GM23338 (cell line): ENCODE data around the gene ZNF766. TPM values are rescaled to one million over a fixed set of nuclear protein-coding genes. Genes with fewer than 3 reads are reported as not detected.

ENCODE experiments used
- ATAC-seq: fragments of 200-7000 bp; cut with Tn5 transposase; 3 replicates; pipeline ENCODE4 v1.9.1; 2020
- DNase-seq: peaks from one replicate; pipeline ENCODE4 v3.0.0-alpha.2; 2015; ENCODE audit warnings: low spot score
- H2AFZ ChIP-seq: fragments of 200-600 bp; sonication (generic); 2 replicates; pipeline ENCODE4 v1.8.0; 2016; ENCODE audit warnings: antibody characterized with exemption, mild to moderate bottlenecking, moderate library complexity
- H3F3A ChIP-seq: fragments of 200-600 bp; sonication (generic); replicated peaks from 2 replicates; pipeline ENCODE4 v1.8.0; 2017; ENCODE audit warnings: antibody characterized with exemption, mixed run types, low read depth
- H3K27ac ChIP-seq: fragments of 200-600 bp; sonication (generic); 2 replicates; pipeline ENCODE4 v1.6.1; 2016; ENCODE audit warnings: low read depth
- H3K27me3 ChIP-seq: fragments of 200-600 bp; sonication (generic); 2 replicates; pipeline ENCODE4 v1.8.0; 2016; ENCODE audit warnings: mild to moderate bottlenecking, mixed run types, moderate library complexity; ENCODE audit not compliant: insufficient read depth
- H3K36me3 ChIP-seq: fragments of 200-600 bp; sonication (generic); 2 replicates; pipeline ENCODE4 v1.8.0; 2016; ENCODE audit warnings: mild to moderate bottlenecking; ENCODE audit not compliant: insufficient read depth
- H3K4me1 ChIP-seq: fragments of 200-600 bp; sonication (generic); 2 replicates; pipeline ENCODE4 v1.8.0; 2016; ENCODE audit warnings: mild to moderate bottlenecking, moderate library complexity; ENCODE audit not compliant: insufficient read depth
- H3K4me2 ChIP-seq: fragments of 200-600 bp; sonication (generic); 2 replicates; pipeline ENCODE4 v1.7.1; 2017; ENCODE audit warnings: mixed run types
- H3K4me3 ChIP-seq: fragments of 200-600 bp; sonication (generic); 2 replicates; pipeline ENCODE4 v1.6.1; 2016; ENCODE audit warnings: mixed run types
- H3K79me2 ChIP-seq: fragments of 200-600 bp; sonication (generic); replicated peaks from 2 replicates; pipeline ENCODE4 v1.8.0; 2017; ENCODE audit warnings: mild to moderate bottlenecking; ENCODE audit not compliant: insufficient read depth
- H3K9me2 ChIP-seq: fragments of 200-600 bp; sonication (generic); 2 replicates; pipeline ENCODE4 v1.8.0; 2017; ENCODE audit not compliant: insufficient read depth
- H4K20me1 ChIP-seq: fragments of 200-600 bp; sonication (generic); replicated peaks from 2 replicates; pipeline ENCODE4 v1.8.0; 2017; ENCODE audit warnings: mild to moderate bottlenecking; ENCODE audit not compliant: insufficient read depth
- H3K27ac Mint-ChIP-seq: 2 replicates; pipeline ENCODE4 v1.8.0; 2020; ENCODE audit warnings: inconsistent platforms, mild to moderate bottlenecking, moderate library complexity, mixed read lengths
- H3K27me3 Mint-ChIP-seq: 3 replicates; pipeline ENCODE4 v1.8.0; 2022; ENCODE audit warnings: low read depth, mild to moderate bottlenecking, moderate library complexity, mixed read lengths, inconsistent platforms; ENCODE audit not compliant: insufficient read depth, poor library complexity
- H3K36me3 Mint-ChIP-seq: 3 replicates; pipeline ENCODE4 v1.8.0; 2021; ENCODE audit warnings: low read depth, mild to moderate bottlenecking, inconsistent platforms, moderate library complexity, mixed read lengths
- H3K4me1 Mint-ChIP-seq: 3 replicates; pipeline ENCODE4 v1.8.0; 2020; ENCODE audit warnings: mild to moderate bottlenecking, inconsistent platforms, mixed read lengths
- H3K4me3 Mint-ChIP-seq: 3 replicates; pipeline ENCODE4 v1.8.0; 2021; ENCODE audit warnings: moderate library complexity, mild to moderate bottlenecking, inconsistent platforms, mixed read lengths
- H3K9me3 Mint-ChIP-seq: 3 replicates; pipeline ENCODE4 v1.8.0; 2020; ENCODE audit warnings: moderate library complexity, mild to moderate bottlenecking, inconsistent platforms, mixed read lengths
- CREB1 ChIP-seq: fragments of 250-450 bp; sonication (Bioruptor Pico); IDR thresholded peaks from 2 replicates; pipeline ENCODE4 v1.5.0; 2020; ENCODE audit warnings: low read depth, mild to moderate bottlenecking, moderate library complexity
- EZH2 ChIP-seq: fragments of 200-600 bp; sonication (generic); IDR thresholded peaks from one replicate; pipeline ENCODE4 v1.8.0; 2017; ENCODE audit warnings: antibody characterized with exemption, mild to moderate bottlenecking, low read depth; ENCODE audit not compliant: unreplicated experiment
- EZH2phosphoT487 ChIP-seq: fragments of 200-600 bp; sonication (generic); IDR thresholded peaks from one replicate; pipeline ENCODE4 v1.8.1; 2018; ENCODE audit warnings: antibody characterized with exemption; ENCODE audit not compliant: unreplicated experiment
- JUNB ChIP-seq: IDR thresholded peaks from one replicate; pipeline ENCODE4 v1.6.1; 2016; ENCODE audit warnings: antibody characterized with exemption; ENCODE audit not compliant: unreplicated experiment
- NANOG ChIP-seq: IDR thresholded peaks from 2 replicates; pipeline ENCODE4 v1.6.1; 2016; ENCODE audit warnings: antibody characterized with exemption, borderline replicate concordance
- POLR2AphosphoS5 ChIP-seq: IDR thresholded peaks from 2 replicates; pipeline ENCODE4 v1.6.1; 2016; ENCODE audit warnings: antibody characterized with exemption, low read depth
- STAT1 ChIP-seq: IDR thresholded peaks from one replicate; pipeline ENCODE4 v1.6.1; 2016; ENCODE audit warnings: antibody characterized with exemption; ENCODE audit not compliant: unreplicated experiment
- ZNF114 ChIP-seq: fragments of 250-450 bp; sonication (Bioruptor Pico); IDR thresholded peaks from 2 replicates; pipeline ENCODE4 v1.5.0; 2020; ENCODE audit warnings: mild to moderate bottlenecking, moderate library complexity
- ZNF331 ChIP-seq: fragments of 250-450 bp; sonication (Bioruptor Pico); IDR thresholded peaks from 2 replicates; pipeline ENCODE4 v1.5.0; 2020; ENCODE audit warnings: low read depth, mild to moderate bottlenecking, moderate library complexity
- polyA plus RNA-seq: library from polyadenylated mRNA; unstranded; fragments of >200 nt; fragmentation: Nextera tagmentation; extraction: Ambion mirVana; gene quantifications from 2 replicates; pipeline ENCODE4 v1.2.1, GENCODE V29; 2016
- total RNA-seq: library from RNA; depleted of rRNA; stranded (reverse); fragments of >200 nt; shearing (Covaris generic); gene quantifications from 2 replicates; pipeline ENCODE4 v1.2.3, GENCODE V29; 2014
- TF ChIP-seq, protein P1 (sequence below), 2 experiments: fragments of 200-600 bp in 1 of 2; sonication (generic) in 1 of 2; conservative IDR thresholded peaks; 2 replicates each; pipeline versions ENCODE4 v1.5.1 to v1.6.1; 2016 to 2017; ENCODE audit warnings: antibody characterized with exemption in 2 of 2, low read depth in 2 of 2, mild to moderate bottlenecking in 2 of 2, moderate library complexity in 1 of 2
- TF ChIP-seq, protein P2 (sequence below): IDR thresholded peaks from one replicate; pipeline ENCODE4 v1.6.1; 2018; ENCODE audit warnings: antibody characterized with exemption; ENCODE audit not compliant: unreplicated experiment
- TF ChIP-seq, protein P3 (sequence below): fragments of 250-450 bp; sonication (Bioruptor Pico); IDR thresholded peaks from 2 replicates; pipeline ENCODE4 v1.5.0; 2020; ENCODE audit warnings: mild to moderate bottlenecking, moderate library complexity
- TF ChIP-seq, protein P4 (sequence below): IDR thresholded peaks from 2 replicates; pipeline ENCODE4 v1.6.1; 2016; ENCODE audit warnings: antibody characterized with exemption

ZNF766 gene
- total and polyA plus RNA-seq, 2 experiments from 2014 or later: 22.1 to 29.3 TPM

DNA sequence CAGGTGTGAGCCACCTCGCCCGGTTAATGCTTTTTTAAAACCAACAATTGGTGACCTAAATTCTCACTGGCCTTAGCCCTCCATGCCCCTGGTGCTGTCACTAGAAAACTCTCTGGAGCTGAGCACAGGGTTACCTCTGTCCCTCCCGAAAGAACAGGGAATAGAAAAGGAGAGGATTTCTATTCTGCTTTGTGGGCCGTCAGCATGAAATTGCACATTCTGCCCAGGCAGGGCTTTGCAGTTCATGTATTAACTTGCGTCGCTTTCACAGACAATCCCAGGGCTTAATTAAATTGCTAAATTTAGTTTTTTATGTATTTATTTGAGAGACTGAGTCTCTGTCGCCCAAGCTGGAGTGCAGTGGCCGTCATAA is 27.0 kb downstream of the ZNF766 start:
- peaks cover 12% of the 10 kb centered on the region for H3K36me3 ChIP-seq
- H3K4me2 ChIP-seq: peak overlapping the region; percentile 90
- Mint-ChIP-seq H3K4me1 (peaks cover 6% of the 10 kb centered on the region), H3K36me3 (peaks cover 60% of the 10 kb centered on the region), H3K27ac (no peak overlapping the region), H3K27me3 (peaks cover 5% of the 10 kb centered on the region), H3K9me3 (peaks cover 5% of the 10 kb centered on the region; the same call in 1 of the 3 replicates), H3K4me3 (peak overlapping the region; percentile 76)
- peaks cover 21% of the 10 kb centered on the region for H4K20me1 ChIP-seq
- no peak; the same call in 2 of the 3 replicates for ATAC-seq
- H3K79me2 ChIP-seq: peaks cover 19% of the 10 kb centered on the region
- H2AFZ ChIP-seq: peak overlapping the region; percentile 47; the same call in 1 of the 2 replicates
- TF ChIP-seq CREB1: no peak
- TF ChIP-seq POLR2AphosphoS5: no peak
- no peak for TF ChIP-seq ZNF114 (CRISPR knock-in tag)
- TF ChIP-seq ZNF331 (CRISPR knock-in tag): no peak
- TF ChIP-seq STAT1: no peak
- TF ChIP-seq EZH2phosphoT487: no peak
- TF ChIP-seq, protein P1, sequence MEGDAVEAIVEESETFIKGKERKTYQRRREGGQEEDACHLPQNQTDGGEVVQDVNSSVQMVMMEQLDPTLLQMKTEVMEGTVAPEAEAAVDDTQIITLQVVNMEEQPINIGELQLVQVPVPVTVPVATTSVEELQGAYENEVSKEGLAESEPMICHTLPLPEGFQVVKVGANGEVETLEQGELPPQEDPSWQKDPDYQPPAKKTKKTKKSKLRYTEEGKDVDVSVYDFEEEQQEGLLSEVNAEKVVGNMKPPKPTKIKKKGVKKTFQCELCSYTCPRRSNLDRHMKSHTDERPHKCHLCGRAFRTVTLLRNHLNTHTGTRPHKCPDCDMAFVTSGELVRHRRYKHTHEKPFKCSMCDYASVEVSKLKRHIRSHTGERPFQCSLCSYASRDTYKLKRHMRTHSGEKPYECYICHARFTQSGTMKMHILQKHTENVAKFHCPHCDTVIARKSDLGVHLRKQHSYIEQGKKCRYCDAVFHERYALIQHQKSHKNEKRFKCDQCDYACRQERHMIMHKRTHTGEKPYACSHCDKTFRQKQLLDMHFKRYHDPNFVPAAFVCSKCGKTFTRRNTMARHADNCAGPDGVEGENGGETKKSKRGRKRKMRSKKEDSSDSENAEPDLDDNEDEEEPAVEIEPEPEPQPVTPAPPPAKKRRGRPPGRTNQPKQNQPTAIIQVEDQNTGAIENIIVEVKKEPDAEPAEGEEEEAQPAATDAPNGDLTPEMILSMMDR (conservative IDR thresholded peaks at IDR 0.05; ENCODE audit: low read depth in 2 of 2): no peak
- TF ChIP-seq, protein P2, sequence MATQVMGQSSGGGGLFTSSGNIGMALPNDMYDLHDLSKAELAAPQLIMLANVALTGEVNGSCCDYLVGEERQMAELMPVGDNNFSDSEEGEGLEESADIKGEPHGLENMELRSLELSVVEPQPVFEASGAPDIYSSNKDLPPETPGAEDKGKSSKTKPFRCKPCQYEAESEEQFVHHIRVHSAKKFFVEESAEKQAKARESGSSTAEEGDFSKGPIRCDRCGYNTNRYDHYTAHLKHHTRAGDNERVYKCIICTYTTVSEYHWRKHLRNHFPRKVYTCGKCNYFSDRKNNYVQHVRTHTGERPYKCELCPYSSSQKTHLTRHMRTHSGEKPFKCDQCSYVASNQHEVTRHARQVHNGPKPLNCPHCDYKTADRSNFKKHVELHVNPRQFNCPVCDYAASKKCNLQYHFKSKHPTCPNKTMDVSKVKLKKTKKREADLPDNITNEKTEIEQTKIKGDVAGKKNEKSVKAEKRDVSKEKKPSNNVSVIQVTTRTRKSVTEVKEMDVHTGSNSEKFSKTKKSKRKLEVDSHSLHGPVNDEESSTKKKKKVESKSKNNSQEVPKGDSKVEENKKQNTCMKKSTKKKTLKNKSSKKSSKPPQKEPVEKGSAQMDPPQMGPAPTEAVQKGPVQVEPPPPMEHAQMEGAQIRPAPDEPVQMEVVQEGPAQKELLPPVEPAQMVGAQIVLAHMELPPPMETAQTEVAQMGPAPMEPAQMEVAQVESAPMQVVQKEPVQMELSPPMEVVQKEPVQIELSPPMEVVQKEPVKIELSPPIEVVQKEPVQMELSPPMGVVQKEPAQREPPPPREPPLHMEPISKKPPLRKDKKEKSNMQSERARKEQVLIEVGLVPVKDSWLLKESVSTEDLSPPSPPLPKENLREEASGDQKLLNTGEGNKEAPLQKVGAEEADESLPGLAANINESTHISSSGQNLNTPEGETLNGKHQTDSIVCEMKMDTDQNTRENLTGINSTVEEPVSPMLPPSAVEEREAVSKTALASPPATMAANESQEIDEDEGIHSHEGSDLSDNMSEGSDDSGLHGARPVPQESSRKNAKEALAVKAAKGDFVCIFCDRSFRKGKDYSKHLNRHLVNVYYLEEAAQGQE: no peak
- TF ChIP-seq EZH2: no peak
- TF ChIP-seq, protein P3, sequence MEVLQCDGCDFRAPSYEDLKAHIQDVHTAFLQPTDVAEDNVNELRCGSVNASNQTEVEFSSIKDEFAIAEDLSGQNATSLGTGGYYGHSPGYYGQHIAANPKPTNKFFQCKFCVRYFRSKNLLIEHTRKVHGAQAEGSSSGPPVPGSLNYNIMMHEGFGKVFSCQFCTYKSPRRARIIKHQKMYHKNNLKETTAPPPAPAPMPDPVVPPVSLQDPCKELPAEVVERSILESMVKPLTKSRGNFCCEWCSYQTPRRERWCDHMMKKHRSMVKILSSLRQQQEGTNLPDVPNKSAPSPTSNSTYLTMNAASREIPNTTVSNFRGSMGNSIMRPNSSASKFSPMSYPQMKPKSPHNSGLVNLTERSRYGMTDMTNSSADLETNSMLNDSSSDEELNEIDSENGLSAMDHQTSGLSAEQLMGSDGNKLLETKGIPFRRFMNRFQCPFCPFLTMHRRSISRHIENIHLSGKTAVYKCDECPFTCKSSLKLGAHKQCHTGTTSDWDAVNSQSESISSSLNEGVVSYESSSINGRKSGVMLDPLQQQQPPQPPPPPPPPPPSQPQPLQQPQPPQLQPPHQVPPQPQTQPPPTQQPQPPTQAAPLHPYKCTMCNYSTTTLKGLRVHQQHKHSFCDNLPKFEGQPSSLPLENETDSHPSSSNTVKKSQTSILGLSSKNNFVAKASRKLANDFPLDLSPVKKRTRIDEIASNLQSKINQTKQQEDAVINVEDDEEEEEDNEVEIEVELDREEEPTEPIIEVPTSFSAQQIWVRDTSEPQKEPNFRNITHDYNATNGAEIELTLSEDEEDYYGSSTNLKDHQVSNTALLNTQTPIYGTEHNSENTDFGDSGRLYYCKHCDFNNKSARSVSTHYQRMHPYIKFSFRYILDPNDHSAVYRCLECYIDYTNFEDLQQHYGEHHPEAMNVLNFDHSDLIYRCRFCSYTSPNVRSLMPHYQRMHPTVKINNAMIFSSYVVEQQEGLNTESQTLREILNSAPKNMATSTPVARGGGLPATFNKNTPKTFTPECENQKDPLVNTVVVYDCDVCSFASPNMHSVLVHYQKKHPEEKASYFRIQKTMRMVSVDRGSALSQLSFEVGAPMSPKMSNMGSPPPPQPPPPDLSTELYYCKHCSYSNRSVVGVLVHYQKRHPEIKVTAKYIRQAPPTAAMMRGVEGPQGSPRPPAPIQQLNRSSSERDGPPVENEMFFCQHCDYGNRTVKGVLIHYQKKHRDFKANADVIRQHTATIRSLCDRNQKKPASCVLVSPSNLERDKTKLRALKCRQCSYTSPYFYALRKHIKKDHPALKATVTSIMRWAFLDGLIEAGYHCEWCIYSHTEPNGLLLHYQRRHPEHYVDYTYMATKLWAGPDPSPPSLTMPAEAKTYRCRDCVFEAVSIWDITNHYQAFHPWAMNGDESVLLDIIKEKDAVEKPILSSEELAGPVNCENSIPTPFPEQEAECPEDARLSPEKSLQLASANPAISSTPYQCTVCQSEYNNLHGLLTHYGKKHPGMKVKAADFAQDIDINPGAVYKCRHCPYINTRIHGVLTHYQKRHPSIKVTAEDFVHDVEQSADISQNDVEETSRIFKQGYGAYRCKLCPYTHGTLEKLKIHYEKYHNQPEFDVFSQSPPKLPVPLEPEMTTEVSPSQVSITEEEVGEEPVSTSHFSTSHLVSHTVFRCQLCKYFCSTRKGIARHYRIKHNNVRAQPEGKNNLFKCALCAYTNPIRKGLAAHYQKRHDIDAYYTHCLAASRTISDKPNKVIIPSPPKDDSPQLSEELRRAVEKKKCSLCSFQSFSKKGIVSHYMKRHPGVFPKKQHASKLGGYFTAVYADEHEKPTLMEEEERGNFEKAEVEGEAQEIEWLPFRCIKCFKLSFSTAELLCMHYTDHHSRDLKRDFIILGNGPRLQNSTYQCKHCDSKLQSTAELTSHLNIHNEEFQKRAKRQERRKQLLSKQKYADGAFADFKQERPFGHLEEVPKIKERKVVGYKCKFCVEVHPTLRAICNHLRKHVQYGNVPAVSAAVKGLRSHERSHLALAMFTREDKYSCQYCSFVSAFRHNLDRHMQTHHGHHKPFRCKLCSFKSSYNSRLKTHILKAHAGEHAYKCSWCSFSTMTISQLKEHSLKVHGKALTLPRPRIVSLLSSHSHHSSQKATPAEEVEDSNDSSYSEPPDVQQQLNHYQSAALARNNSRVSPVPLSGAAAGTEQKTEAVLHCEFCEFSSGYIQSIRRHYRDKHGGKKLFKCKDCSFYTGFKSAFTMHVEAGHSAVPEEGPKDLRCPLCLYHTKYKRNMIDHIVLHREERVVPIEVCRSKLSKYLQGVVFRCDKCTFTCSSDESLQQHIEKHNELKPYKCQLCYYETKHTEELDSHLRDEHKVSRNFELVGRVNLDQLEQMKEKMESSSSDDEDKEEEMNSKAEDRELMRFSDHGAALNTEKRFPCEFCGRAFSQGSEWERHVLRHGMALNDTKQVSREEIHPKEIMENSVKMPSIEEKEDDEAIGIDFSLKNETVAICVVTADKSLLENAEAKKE (CRISPR knock-in tag): no peak
- no peak for TF ChIP-seq JUNB
- TF ChIP-seq NANOG: no peak
- TF ChIP-seq, protein P4, sequence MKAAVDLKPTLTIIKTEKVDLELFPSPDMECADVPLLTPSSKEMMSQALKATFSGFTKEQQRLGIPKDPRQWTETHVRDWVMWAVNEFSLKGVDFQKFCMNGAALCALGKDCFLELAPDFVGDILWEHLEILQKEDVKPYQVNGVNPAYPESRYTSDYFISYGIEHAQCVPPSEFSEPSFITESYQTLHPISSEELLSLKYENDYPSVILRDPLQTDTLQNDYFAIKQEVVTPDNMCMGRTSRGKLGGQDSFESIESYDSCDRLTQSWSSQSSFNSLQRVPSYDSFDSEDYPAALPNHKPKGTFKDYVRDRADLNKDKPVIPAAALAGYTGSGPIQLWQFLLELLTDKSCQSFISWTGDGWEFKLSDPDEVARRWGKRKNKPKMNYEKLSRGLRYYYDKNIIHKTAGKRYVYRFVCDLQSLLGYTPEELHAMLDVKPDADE: no peak
- H3K27ac ChIP-seq: no peak overlapping the region
- no peak for DNase-seq
- H3F3A ChIP-seq: peaks cover 7% of the 10 kb centered on the region; the same call in 1 of the 2 replicates
- H3K9me2 ChIP-seq: no peaks in the 10 kb centered on the region
- peak overlapping the region; percentile 70 for H3K4me3 ChIP-seq
- no peaks in the 10 kb centered on the region; the same call in 1 of the 2 replicates for H3K4me1 ChIP-seq
- H3K27me3 ChIP-seq: no peaks in the 10 kb centered on the region
